ENCODE measurements around the gene CDKN2B-AS1.

DNA sequence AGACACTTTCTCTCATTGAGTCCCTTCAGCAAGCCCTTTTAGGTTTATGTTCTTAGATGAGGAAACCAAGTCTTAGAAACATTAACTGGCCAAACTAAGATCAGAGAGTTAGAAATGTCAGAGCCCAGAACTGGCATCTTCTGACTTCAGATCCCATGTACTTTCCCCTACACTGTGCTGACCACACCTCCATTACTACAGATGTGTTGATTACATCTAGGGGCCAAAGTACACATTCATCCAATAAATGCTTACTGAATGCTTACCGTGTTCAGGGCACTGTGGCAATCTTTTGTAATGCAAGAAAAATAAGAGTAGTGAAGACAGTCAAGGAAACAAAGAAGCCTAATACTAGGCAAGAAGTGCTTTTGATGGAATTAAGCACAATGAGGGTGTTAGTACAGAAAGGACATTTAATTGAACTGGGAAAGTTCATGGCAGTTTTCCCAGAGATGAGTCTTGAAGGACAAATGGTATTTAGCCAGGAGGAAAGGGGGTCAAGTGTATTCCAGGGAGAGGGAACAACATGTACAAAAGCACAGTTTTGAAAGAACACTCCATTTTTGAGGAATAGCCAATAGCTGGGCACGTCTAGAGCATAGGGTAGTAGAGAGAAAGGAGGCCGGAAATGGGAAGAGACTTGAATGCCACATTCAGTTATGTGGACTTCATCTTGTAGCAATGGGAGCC, 104.2 kb downstream of the CDKN2B-AS1 start:
- TF ChIP-seq, protein P1, sequence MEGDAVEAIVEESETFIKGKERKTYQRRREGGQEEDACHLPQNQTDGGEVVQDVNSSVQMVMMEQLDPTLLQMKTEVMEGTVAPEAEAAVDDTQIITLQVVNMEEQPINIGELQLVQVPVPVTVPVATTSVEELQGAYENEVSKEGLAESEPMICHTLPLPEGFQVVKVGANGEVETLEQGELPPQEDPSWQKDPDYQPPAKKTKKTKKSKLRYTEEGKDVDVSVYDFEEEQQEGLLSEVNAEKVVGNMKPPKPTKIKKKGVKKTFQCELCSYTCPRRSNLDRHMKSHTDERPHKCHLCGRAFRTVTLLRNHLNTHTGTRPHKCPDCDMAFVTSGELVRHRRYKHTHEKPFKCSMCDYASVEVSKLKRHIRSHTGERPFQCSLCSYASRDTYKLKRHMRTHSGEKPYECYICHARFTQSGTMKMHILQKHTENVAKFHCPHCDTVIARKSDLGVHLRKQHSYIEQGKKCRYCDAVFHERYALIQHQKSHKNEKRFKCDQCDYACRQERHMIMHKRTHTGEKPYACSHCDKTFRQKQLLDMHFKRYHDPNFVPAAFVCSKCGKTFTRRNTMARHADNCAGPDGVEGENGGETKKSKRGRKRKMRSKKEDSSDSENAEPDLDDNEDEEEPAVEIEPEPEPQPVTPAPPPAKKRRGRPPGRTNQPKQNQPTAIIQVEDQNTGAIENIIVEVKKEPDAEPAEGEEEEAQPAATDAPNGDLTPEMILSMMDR (IDR thresholded peaks at IDR 0.05; ENCODE audit: insufficient read depth, low read length, poor library complexity, severe bottlenecking): no peak
- no peak for TF ChIP-seq EZH2phosphoT487 (conservative IDR thresholded peaks at IDR 0.05; ENCODE audit: low read length)

Measured in SU-DHL-6 (cell line).